T-helper 2 cell treated with Interferon-gamma antibody and Interleukin-4, amounts not matched to agents 5 μg/mL and 100 μg/mL, for 36 hours (primary cell): ENCODE measurements around the gene GBA2.

ENCODE experiments used
- DNase-seq: peaks from one replicate; pipeline ENCODE4 v3.0.0; 2021; ENCODE audit warnings: low spot score
- H3K27ac Mint-ChIP-seq: one replicate; pipeline ENCODE4 v1.8.0; 2021; ENCODE audit warnings: mild to moderate bottlenecking, mixed read lengths
- H3K27me3 Mint-ChIP-seq: one replicate; pipeline ENCODE4 v1.8.0; 2021; ENCODE audit warnings: low read depth, mixed read lengths
- H3K36me3 Mint-ChIP-seq: one replicate; pipeline ENCODE4 v1.8.0; 2021; ENCODE audit warnings: low read depth, mixed read lengths
- H3K4me1 Mint-ChIP-seq: one replicate; pipeline ENCODE4 v1.8.0; 2021; ENCODE audit warnings: low read depth, mixed read lengths
- H3K4me3 Mint-ChIP-seq: one replicate; pipeline ENCODE4 v1.8.0; 2022; ENCODE audit warnings: mild to moderate bottlenecking, moderate library complexity, mixed read lengths
- H3K9me3 Mint-ChIP-seq: one replicate; pipeline ENCODE4 v1.8.0; 2021; ENCODE audit warnings: mixed read lengths

The GBA2 gene

DNA sequence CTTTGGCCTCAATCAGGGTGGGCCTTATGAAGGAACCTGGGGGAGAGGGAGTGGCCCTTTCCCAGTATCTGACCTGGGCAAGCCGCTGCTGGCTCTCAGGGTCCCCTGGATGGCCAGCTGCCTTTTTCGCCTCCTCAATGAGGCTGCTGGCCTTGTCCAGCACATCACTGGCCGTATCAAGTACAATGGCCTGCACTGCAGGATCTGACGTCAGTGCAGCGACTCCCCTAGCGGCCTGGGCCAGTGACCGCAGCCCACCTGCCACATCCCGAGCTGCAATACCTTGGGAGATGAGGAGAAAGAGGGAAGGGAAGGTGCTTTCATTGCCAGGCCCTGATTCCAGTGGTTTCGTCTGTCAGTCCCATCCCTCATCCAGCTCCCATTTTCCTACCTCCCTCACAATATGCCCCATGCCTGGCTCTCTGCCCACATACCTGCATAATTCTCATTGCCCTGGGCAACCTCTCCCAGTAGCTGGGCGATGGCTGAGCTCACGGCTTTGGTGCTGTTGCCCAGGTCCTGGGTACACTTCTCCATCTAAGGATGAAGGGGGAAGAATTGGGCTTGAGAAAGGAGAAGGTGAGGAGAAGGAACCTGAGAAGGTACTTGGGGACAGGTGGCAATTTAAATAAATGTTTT is 36.1 kb downstream of the GBA2 start:
- peaks cover 91% of the 10 kb centered on the region for H3K36me3 Mint-ChIP-seq
- no peak overlapping the region for H3K27ac Mint-ChIP-seq
- H3K27me3 Mint-ChIP-seq = no peaks in the 10 kb centered on the region

GRCh38 chr9:35711501-35712428 is 37.3 kb downstream of the GBA2 start:
- Mint-ChIP-seq H3K36me3 (peaks cover 91% of the 10 kb centered on the region), H3K27ac (no peak overlapping the region), H3K4me3 (no peak overlapping the region), H3K27me3 (no peaks in the 10 kb centered on the region), H3K9me3 (no peaks in the 10 kb centered on the region), H3K4me1 (peaks cover 2% of the 10 kb centered on the region)
- DNase-seq = no peak

More for the DNA sequence above, 36.1 kb downstream of the GBA2 start:
- peaks cover 2% of the 10 kb centered on the region for H3K4me1 Mint-ChIP-seq
- no peaks in the 10 kb centered on the region for H3K9me3 Mint-ChIP-seq
- DNase-seq = no peak
- H3K4me3 Mint-ChIP-seq = no peak overlapping the region

GRCh38 chr9:35710818-35711500 is 38.1 kb downstream of the GBA2 start:
- DNase-seq = no peak
- no peaks in the 10 kb centered on the region for H3K9me3 Mint-ChIP-seq
- no peak overlapping the region for H3K4me3 Mint-ChIP-seq
- no peak overlapping the region for H3K27ac Mint-ChIP-seq
- peaks cover 88% of the 10 kb centered on the region for H3K36me3 Mint-ChIP-seq
- H3K4me1 Mint-ChIP-seq = peaks cover 2% of the 10 kb centered on the region
- no peaks in the 10 kb centered on the region for H3K27me3 Mint-ChIP-seq

DNA sequence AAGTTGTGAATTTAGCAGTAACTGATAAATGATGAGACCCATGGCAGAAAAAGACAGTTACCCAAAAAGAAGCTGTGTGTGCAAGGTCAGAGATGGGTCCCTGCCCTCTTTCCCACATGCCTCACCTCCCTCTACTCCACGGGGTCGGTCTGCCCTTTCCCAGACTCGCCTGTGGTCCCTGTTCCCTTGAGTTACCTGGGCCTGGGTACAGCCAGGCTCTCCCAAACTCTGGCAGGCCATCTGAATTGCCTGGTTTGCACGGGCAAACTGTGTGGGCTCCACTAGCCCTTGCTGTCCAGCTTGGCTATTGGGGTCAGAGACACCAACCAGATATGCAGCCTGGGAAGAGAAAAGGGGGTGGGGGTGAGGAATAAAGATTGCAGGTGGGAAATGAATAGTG is 40.9 kb downstream of the GBA2 start:
- H3K4me1 Mint-ChIP-seq = no peaks in the 10 kb centered on the region
- DNase-seq = no peak
- no peak overlapping the region for H3K4me3 Mint-ChIP-seq
- no peaks in the 10 kb centered on the region for H3K9me3 Mint-ChIP-seq
- H3K27me3 Mint-ChIP-seq = no peaks in the 10 kb centered on the region
- no peak overlapping the region for H3K27ac Mint-ChIP-seq
- H3K36me3 Mint-ChIP-seq = peaks cover 83% of the 10 kb centered on the region

DNA sequence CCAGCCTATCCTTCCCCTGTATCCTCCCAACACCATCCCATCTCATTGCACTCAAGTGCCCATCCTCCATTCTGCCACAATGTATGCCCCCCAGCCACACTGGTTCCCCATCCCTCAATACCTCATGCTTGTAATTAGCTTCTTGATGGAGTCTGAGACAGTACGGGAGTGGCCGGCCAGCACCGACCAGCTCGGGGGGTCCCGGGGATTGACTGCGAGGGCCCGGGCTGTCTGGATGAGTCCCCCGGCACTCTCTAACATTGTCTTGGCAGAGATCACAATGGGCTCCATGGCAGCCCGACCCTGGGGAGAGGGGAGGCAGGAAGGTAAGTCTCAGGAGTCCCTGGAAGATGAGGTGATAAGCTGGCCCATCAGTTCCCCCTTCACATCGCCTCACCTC is 42.1 kb downstream of the GBA2 start:
- Mint-ChIP-seq H3K36me3 (peaks cover 77% of the 10 kb centered on the region), H3K27me3 (no peaks in the 10 kb centered on the region), H3K9me3 (no peaks in the 10 kb centered on the region), H3K4me1 (no peaks in the 10 kb centered on the region), H3K27ac (no peak overlapping the region), H3K4me3 (no peak overlapping the region)
- no peak for DNase-seq

DNA sequence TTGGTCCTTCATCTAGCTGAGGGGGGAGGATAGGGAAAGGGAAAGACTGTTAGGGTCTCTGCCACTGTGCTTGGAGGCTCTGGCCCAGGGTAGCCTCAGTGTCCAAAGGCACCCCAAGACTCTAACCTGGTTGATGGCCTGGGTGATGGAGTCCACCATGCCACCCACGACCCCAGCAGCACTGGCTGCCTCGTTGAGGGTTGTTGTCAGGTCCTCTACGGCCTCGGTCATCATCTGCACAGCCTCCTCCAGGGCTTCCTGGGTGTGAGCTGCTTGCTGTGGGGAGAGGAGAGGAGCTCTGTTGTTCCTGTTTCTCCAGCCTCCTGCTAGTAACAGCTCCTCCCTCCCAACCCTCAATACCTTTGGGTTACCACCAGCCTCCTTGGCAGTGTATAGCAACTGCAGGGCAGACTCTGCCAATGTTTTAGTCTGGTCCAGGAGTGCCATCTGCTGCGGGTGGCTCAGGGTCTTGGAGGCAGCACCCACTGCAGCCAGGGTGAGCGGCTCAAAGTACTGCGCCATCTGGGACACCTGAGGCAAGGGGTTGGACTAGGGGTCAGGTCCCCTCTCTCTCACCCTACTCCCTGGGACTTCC is 43.1 kb downstream of the GBA2 start:
- DNase-seq = no peak
- Mint-ChIP-seq H3K9me3 (no peaks in the 10 kb centered on the region), H3K4me3 (no peak overlapping the region), H3K36me3 (peaks cover 67% of the 10 kb centered on the region), H3K27me3 (no peaks in the 10 kb centered on the region), H3K27ac (no peak overlapping the region), H3K4me1 (no peaks in the 10 kb centered on the region)

DNA sequence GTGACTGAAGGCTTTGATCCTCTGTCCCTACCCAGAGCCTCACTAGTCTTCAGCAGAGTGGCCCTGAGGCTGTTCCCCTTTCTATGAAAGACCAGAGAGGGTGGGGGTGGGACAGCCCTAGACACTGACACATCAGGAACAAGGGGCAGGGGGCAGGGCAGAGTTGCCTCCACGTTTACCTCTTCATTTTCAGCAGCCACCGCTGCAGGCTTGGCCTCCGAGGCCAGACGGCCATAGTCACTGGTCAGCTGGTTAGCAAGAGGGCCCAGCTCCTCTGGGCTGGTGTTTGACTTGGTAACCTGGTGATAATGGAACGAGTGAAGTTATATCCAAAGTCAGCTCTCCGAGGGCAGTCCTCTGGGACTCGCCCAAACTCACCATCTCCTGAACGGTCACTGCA is 43.7 kb downstream of the GBA2 start:
- no peaks in the 10 kb centered on the region for H3K4me1 Mint-ChIP-seq
- H3K36me3 Mint-ChIP-seq = peaks cover 61% of the 10 kb centered on the region

GRCh38 chr9:35703906-35704672 is 44.9 kb downstream of the GBA2 start:
- no peaks in the 10 kb centered on the region for H3K27me3 Mint-ChIP-seq
- H3K4me1 Mint-ChIP-seq = no peaks in the 10 kb centered on the region
- H3K36me3 Mint-ChIP-seq = peaks cover 55% of the 10 kb centered on the region
- H3K9me3 Mint-ChIP-seq = no peaks in the 10 kb centered on the region
- DNase-seq = no peak
- H3K4me3 Mint-ChIP-seq = no peak overlapping the region
- no peak overlapping the region for H3K27ac Mint-ChIP-seq

More for the DNA sequence above, 43.7 kb downstream of the GBA2 start:
- Mint-ChIP-seq H3K27ac (no peak overlapping the region), H3K9me3 (no peaks in the 10 kb centered on the region), H3K4me3 (no peak overlapping the region), H3K27me3 (no peaks in the 10 kb centered on the region)
- no peak for DNase-seq

DNA sequence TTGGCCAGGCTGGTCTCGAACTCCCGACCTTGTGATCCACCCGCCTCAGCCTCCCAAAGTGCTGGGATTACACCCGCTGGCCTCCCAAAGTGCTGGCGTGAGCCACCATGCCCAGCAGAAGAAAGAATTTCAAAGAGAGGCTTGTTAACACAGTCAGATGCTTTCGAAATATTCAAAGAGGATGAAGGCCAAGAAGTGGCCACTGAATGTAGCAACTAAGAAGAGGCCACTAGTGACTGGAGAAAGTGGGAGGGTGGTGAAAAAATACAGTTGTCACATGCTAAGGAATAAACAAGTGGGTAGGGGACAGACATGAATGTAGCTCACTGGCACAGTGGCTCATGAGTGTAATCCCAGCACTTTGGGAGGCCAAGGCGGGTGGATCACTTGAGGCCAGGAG is 46.3 kb downstream of the GBA2 start:
- H3K9me3 Mint-ChIP-seq = no peaks in the 10 kb centered on the region
- no peak for DNase-seq
- H3K27ac Mint-ChIP-seq = no peak overlapping the region
- H3K27me3 Mint-ChIP-seq = no peaks in the 10 kb centered on the region
- H3K4me3 Mint-ChIP-seq = no peak overlapping the region
- no peaks in the 10 kb centered on the region for H3K4me1 Mint-ChIP-seq
- H3K36me3 Mint-ChIP-seq = peaks cover 45% of the 10 kb centered on the region

DNA sequence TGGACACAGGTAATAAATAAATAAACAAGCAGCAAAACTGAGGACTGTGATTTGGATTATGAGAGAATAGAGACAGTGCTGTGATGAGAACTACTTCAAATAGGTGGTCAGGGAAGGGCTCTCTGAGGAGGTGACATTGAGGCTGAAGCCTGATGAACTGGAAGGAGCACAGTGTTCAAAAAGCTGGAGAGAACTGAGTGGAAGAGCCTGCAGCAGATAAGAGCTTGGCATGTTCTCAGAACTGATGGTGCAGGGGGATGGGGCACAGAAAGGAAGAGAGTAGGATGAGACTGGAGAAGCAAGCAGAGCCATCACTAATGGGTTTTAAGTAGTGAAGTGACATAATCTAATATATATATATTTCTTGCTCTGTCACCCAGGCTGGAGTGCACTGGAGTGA is 48.1 kb downstream of the GBA2 start:
- Mint-ChIP-seq H3K4me1 (no peaks in the 10 kb centered on the region), H3K27me3 (no peaks in the 10 kb centered on the region), H3K9me3 (no peaks in the 10 kb centered on the region), H3K4me3 (no peak overlapping the region), H3K36me3 (peaks cover 48% of the 10 kb centered on the region), H3K27ac (no peak overlapping the region)
- DNase-seq = no peak

DNA sequence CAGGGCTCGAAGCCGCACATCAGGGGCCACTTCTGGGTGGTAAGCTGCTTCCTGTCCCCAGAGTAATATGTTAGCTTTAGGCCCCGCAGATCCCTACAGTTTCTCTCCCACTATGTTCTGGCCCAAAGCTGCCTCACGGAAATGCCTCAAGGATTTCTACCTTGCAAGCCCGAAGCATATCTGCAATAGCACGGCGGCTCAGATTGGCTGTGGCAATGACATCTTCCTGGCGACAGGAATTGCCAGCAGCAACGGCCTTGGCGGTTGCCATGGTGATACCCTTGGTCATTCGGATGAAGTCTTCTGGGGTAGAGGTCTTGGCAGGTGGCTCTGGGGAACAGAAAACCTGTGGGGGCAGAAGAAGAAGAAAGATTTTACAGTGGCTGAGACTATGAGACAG is 49.0 kb downstream of the GBA2 start:
- no peak overlapping the region for H3K27ac Mint-ChIP-seq
- peaks cover 43% of the 10 kb centered on the region for H3K36me3 Mint-ChIP-seq
- H3K27me3 Mint-ChIP-seq = no peaks in the 10 kb centered on the region
- no peak overlapping the region for H3K4me3 Mint-ChIP-seq
- H3K4me1 Mint-ChIP-seq = no peaks in the 10 kb centered on the region
- H3K9me3 Mint-ChIP-seq = no peaks in the 10 kb centered on the region
- DNase-seq = no peak

- Mint-ChIP-seq H3K4me1 (no peaks in the 10 kb centered on the region), H3K9me3 (no peaks in the 10 kb centered on the region), H3K27ac (no peak overlapping the region), H3K36me3 (peaks cover 27% of the 10 kb centered on the region), H3K27me3 (no peaks in the 10 kb centered on the region), H3K4me3 (no peak overlapping the region)
- DNase-seq = no peak
Measured at GRCh38 chr9:35698231-35698630, 50.8 kb downstream of the GBA2 start.

DNA sequence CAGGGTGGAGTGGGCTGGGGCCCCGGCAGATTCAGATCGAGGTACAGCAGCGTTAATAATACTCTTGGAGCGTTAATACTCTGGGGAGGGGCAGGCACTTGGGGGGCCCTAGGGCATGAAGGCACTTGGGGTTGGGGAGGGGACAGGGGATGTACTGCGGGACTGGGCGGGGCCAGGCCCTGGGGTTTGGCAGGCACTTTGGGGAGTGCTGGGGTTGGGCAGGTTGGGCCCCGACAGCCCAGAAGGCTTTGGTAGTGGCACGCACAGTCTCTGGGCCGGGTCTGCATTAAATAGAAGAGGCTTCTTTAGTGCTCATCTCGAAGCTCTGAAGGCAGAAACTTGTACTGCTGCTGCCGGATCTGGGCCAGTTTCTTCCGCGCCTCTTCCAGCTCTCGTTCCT is 51.5 kb downstream of the GBA2 start:
- H3K4me3 Mint-ChIP-seq = no peak overlapping the region
- no peaks in the 10 kb centered on the region for H3K4me1 Mint-ChIP-seq
- no peaks in the 10 kb centered on the region for H3K27me3 Mint-ChIP-seq
- H3K9me3 Mint-ChIP-seq = no peaks in the 10 kb centered on the region
- H3K27ac Mint-ChIP-seq = no peak overlapping the region
- peaks cover 20% of the 10 kb centered on the region for H3K36me3 Mint-ChIP-seq
- no peak for DNase-seq
